HepG2 (cell line): Measurements from ENCODE around the gene STK39. TPM values are rescaled to one million over a fixed set of nuclear protein-coding genes. Genes with fewer than 3 reads are reported as not detected.
A peak's percentile ranks its signal among the peaks of the same experiment; 100 is the strongest.

ENCODE experiments used
- ATAC-seq: fragments of 200-7000 bp; cut with Tn5 transposase; 3 replicates; pipeline ENCODE4 v1.9.1; 2020; ENCODE audit warnings: mild to moderate bottlenecking, moderate library complexity
- BruUV-seq: library from RNA; stranded (reverse); fragments of 400-500 nt; replicated peaks from 2 replicates; lab custom pipeline; 2021; lab: Mats Ljungman, UMichigan
- CTCF ChIA-PET: fragments of 300-600 bp; formaldehyde crosslinking; extraction: SDS; loops from one replicate; lab custom pipeline; 2021; ENCODE audit warnings: low total read pairs, inconsistent platforms, low intra/inter-chr PET ratio; lab: Yijun Ruan, JAX
- POLR2A ChIA-PET: fragments of 350-600 bp; sonication (Branson Sonifier 250); formaldehyde crosslinking; loops from one replicate; lab custom pipeline; 2020; ENCODE audit warnings: antibody characterized with exemption, inconsistent platforms; lab: Yijun Ruan, JAX
- DNase-seq: peaks from one replicate; pipeline ENCODE4 v3.0.0-alpha.2; 2015; ENCODE audit warnings: low spot score
- FAIRE-seq: peaks from 3 replicates; lab custom pipeline; 2011; peaks lifted over from hg19 to GRCh38; lab: Jason Lieb, UNC
- H2AFZ ChIP-seq: one replicate; pipeline ENCODE4 v1.6.1; 2011; ENCODE audit warnings: low read length, inconsistent platforms
- H3K27ac ChIP-seq: fragments of 300-600 bp; 3 replicates; pipeline ENCODE4 v1.8.0; 2011; ENCODE audit warnings: mixed run types, mild to moderate bottlenecking, mixed read lengths, low read length, inconsistent platforms; ENCODE audit not compliant: insufficient read depth; ENCODE audit errors: extremely low read length
- H3K27me3 ChIP-seq, 2 experiments: fragments of 200-600 bp in 1 of 2; 2 replicates in 1 of 2; 3 replicates in 1 of 2; pipeline versions ENCODE4 v1.6.0 to v1.8.0; 2011; ENCODE audit warnings: low read length in 2 of 2, mild to moderate bottlenecking in 2 of 2, moderate library complexity in 2 of 2, inconsistent platforms in 1 of 2; ENCODE audit not compliant: insufficient read depth in 2 of 2, control insufficient read depth in 1 of 2
- H3K36me3 ChIP-seq, 2 experiments: fragments of 200-600 bp in 1 of 2; replicated peaks in 1 of 2; 2 replicates in 1 of 2; 3 replicates in 1 of 2; pipeline versions ENCODE4 v1.5.1 to v1.8.0; 2011; ENCODE audit warnings: low read length in 2 of 2, inconsistent platforms in 1 of 2; ENCODE audit not compliant: insufficient read depth in 2 of 2, control insufficient read depth in 1 of 2
- H3K4me1 ChIP-seq: 2 replicates; pipeline ENCODE4 v1.5.1; 2012; ENCODE audit warnings: low read length, inconsistent platforms; ENCODE audit not compliant: insufficient read depth
- H3K4me2 ChIP-seq: 2 replicates; pipeline ENCODE4 v1.6.0; 2011; ENCODE audit warnings: low read depth, low read length, inconsistent platforms
- H3K4me3 ChIP-seq, 3 experiments: fragments of 200-600 bp in 1 of 3; sonication (generic), shearing (Covaris generic) in 1 of 3; replicated peaks in 1 of 3; 2 replicates each; pipeline ENCODE4 v1.5.1; 2011 to 2016; ENCODE audit warnings: low read length in 3 of 3, inconsistent platforms in 2 of 3, low read depth in 2 of 3, mild to moderate bottlenecking in 2 of 3, control low read depth in 1 of 3, mixed read lengths in 1 of 3; ENCODE audit not compliant: insufficient read depth in 1 of 3
- H3K79me2 ChIP-seq: one replicate; pipeline ENCODE4 v1.6.1; 2011; ENCODE audit warnings: low read length, inconsistent platforms; ENCODE audit not compliant: insufficient read depth
- H3K9ac ChIP-seq: 2 replicates; pipeline ENCODE4 v1.6.0; 2011; ENCODE audit warnings: mild to moderate bottlenecking, low read depth, low read length, inconsistent platforms; ENCODE audit not compliant: insufficient read depth
- H3K9me3 ChIP-seq: 2 replicates; pipeline ENCODE4 v1.5.1; 2012; ENCODE audit warnings: mild to moderate bottlenecking, low read length
- H4K20me1 ChIP-seq: 2 replicates; pipeline ENCODE4 v1.6.0; 2011; ENCODE audit warnings: inconsistent platforms, mild to moderate bottlenecking, low read length, moderate library complexity; ENCODE audit not compliant: insufficient read depth
- AGO2 ChIP-seq: fragments of 200-400 bp; formaldehyde crosslinking; optimal IDR thresholded peaks from 2 replicates; pipeline ENCODE3; 2017; ENCODE audit warnings: mild to moderate bottlenecking, low read depth, low read length, moderate library complexity
- DRAP1 ChIP-seq: IDR thresholded peaks from 2 replicates; pipeline ENCODE4 v1.6.1; 2016; ENCODE audit warnings: missing genetic modification reagents, missing compliant biosample characterization
- MIER2 ChIP-seq: IDR thresholded peaks from 2 replicates; pipeline ENCODE4 v1.6.1; 2016; ENCODE audit warnings: missing biosample characterization, missing genetic modification reagents
- RBM22 ChIP-seq: fragments of 200-400 bp; formaldehyde crosslinking; optimal IDR thresholded peaks from 2 replicates; pipeline ENCODE3; 2017; ENCODE audit warnings: mild to moderate bottlenecking, low read length, moderate library complexity
- SALL2 ChIP-seq: sonication (generic); formaldehyde crosslinking; IDR thresholded peaks from 2 replicates; pipeline ENCODE4 v1.8.1; 2023; ENCODE audit warnings: mild to moderate bottlenecking, missing genetic modification reagents, inconsistent platforms
- ZNF382 ChIP-seq: sonication (generic); formaldehyde crosslinking; IDR thresholded peaks from 2 replicates; pipeline ENCODE4 v1.5.0; 2020; ENCODE audit warnings: missing genetic modification reagents, mild to moderate bottlenecking, borderline replicate concordance
- ZNF564 ChIP-seq: sonication (generic); formaldehyde crosslinking; IDR thresholded peaks from 2 replicates; pipeline ENCODE4 v1.8.1; 2023; ENCODE audit warnings: mild to moderate bottlenecking, missing genetic modification reagents
- ZSCAN29 ChIP-seq: sonication (generic); formaldehyde crosslinking; conservative IDR thresholded peaks from 2 replicates; pipeline ENCODE4 v1.4.0; 2020; ENCODE audit warnings: mild to moderate bottlenecking, missing genetic modification reagents
- WGBS: methylation state at CpG from one replicate; pipeline ENCODE4 v1.1.6; 2017; ENCODE audit warnings: low lambda C conversion rate; 5-methylcytosine and 5-hydroxymethylcytosine counted together
- in situ Hi-C: cut with HindIII; loops from 2 replicates; pipeline ENCODE4 v1.10.0; 2017; ENCODE audit warnings: low pct_unique_long_range_greater_than_20kb; ENCODE audit not compliant: extremely low pct_ligation_motif_present
- intact Hi-C: fragments of 100-400 bp; cut with micrococcal nuclease; formaldehyde crosslinking; loops from one replicate; pipeline ENCODE4 v1.10.0; 2022; ENCODE audit not compliant: unreplicated experiment
- polyA plus RNA-seq, 8 experiments: library from polyadenylated mRNA; depleted of rRNA in 3 of 8; stranded (reverse) in 7 of 8; unstranded in 1 of 8; fragments of >200 nt; fragmentation: Illumina TruSeq in 4 of 8; extraction: Trizol in 4 of 8; gene quantifications; 2 replicates each; pipeline versions ENCODE4 v1.2.1 to v1.2.3, GENCODE V29; 2011 to 2016; ENCODE audit warnings: low read depth in 4 of 8, missing spikeins in 1 of 8, mixed read lengths in 1 of 8; ENCODE audit not compliant: insufficient read depth in 1 of 8
- total RNA-seq, 5 experiments: library from RNA; depleted of rRNA; stranded (reverse); fragments of >200 nt; fragmentation: Illumina TruSeq; extraction: Trizol; gene quantifications; 2 replicates each; pipeline ENCODE4 v1.2.3, GENCODE V29; 2016; ENCODE audit warnings: low read depth in 1 of 5

Gene STK39
- total and polyA plus RNA-seq, 2 of the 13 experiments (the other 11 are each of a cell fraction or from before 2014, with no cell fraction given), result 27.3 to 38.4 TPM

DNA sequence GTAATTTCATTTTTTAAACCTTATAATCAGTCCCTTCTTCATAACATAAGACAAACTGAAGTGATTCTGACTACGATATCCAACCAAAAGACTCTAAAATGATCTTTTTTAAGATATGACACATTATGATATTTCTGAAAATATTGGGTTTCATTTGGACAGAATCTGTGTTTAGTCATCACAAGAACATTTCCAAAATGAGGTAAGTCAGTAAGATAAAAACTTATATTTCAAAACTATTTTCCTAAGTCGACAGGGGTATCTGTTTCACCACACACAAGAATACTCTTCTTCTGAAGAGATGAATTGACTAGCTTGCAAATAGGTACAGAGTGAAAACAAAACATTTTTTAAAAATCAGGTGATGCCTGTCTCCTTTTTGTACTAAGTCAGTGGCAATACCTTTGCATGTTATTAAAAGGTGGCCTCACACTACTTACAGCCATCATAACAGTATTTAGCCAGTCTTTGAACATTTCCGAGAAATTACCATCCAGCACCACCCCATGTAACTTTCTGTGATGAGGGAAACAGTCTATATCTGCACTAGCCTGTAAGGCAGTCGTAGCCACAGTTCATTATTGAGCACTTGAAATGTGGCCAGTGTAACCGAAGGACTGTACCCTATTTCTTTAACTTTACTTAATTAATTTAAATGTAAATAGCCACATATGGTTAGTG, 13.5 kb downstream of the STK39 start:
- H3K4me3 ChIP-seq, result no peak overlapping the region
- POLR2A ChIA-PET, result no interaction called here
- H3K27ac ChIP-seq, result no peak overlapping the region
- H4K20me1 ChIP-seq, result no peaks in the 10 kb centered on the region
- no peaks in the 10 kb centered on the region for H3K27me3 ChIP-seq
- H3K9me3 ChIP-seq, result no peaks in the 10 kb centered on the region
- no TSS peak for BruUV-seq
- H3K4me2 ChIP-seq, result no peak overlapping the region
- in situ Hi-C loops, result no loop called here
- no peak for TF ChIP-seq SALL2 (CRISPR knock-in tag)
- TF ChIP-seq RBM22, result peak; percentile 64
- H3K4me1 ChIP-seq, result peaks cover 14% of the 10 kb centered on the region
- 93% methylated on average over 5 of the region's 5 CpGs for WGBS
- ATAC-seq, result no peak; the same call in 2 of the 3 replicates
- H2AFZ ChIP-seq, result no peak overlapping the region
- peaks cover 7% of the 10 kb centered on the region for H3K79me2 ChIP-seq
- no peak for DNase-seq
- H3K9ac ChIP-seq, result no peak overlapping the region
- H3K36me3 ChIP-seq, result peaks cover 0 to 12% of the 10 kb centered on the region in 2 experiments; a peak in 3 of 5 replicates
- intact Hi-C loops, result no loop called here
- CTCF ChIA-PET, result no interaction called here
- FAIRE-seq, result no peak

GRCh38 chr2:168233166-168233565, 14.2 kb downstream of the STK39 start:
- Histone ChIP-seq H3K27ac (no peak overlapping the region), H4K20me1 (no peaks in the 10 kb centered on the region), H2AFZ (no peak overlapping the region), H3K36me3 (peaks cover 0 to 12% of the 10 kb centered on the region in 2 experiments; a peak in 3 of 5 replicates), H3K9ac (no peak overlapping the region), H3K27me3 (no peaks in the 10 kb centered on the region), H3K9me3 (no peaks in the 10 kb centered on the region), H3K4me1 (peaks cover 14% of the 10 kb centered on the region), H3K4me2 (no peak overlapping the region), H3K79me2 (peaks cover 2% of the 10 kb centered on the region), H3K4me3 (no peak overlapping the region)
- no peak for FAIRE-seq
- no peak for TF ChIP-seq ZNF382 (CRISPR knock-in tag)
- no peak for TF ChIP-seq DRAP1 (CRISPR knock-in tag)
- no peak for TF ChIP-seq AGO2
- no peak for TF ChIP-seq ZNF564 (CRISPR knock-in tag)
- TF ChIP-seq ZSCAN29 (CRISPR knock-in tag), result no peak
- no peak for TF ChIP-seq MIER2
- in situ Hi-C loops, result no loop called here
- intact Hi-C loops, result no loop called here
- ChIA-PET CTCF (no interaction called here), POLR2A (no interaction called here)
- ATAC-seq, result no peak
- no peak for DNase-seq
- no TSS peak for BruUV-seq
- 91% methylated on average over 2 of the region's 2 CpGs for WGBS
